Keratinocyte (primary cell): ENCODE results near the gene RASGRF2. TPM values are rescaled to one million over a fixed set of nuclear protein-coding genes. Genes with fewer than 3 reads are reported as not detected.

Experiments used
- DNase-seq: peaks from one replicate; pipeline ENCODE4 v3.0.0-alpha.2; 2011; ENCODE audit warnings: low read depth, missing footprints, low spot score
- FAIRE-seq: peaks from 2 replicates; lab custom pipeline; 2011; peaks lifted over from hg19 to GRCh38; lab: Jason Lieb, UNC
- H2AFZ ChIP-seq: 2 replicates; pipeline ENCODE4 v1.6.0; 2012; ENCODE audit warnings: low read length, control low read depth, inconsistent platforms; ENCODE audit not compliant: control insufficient read depth
- H3K27ac ChIP-seq: 2 replicates; pipeline ENCODE4 v1.5.1; 2011; ENCODE audit warnings: low read length; ENCODE audit not compliant: control insufficient read depth, insufficient read depth
- H3K27me3 ChIP-seq: 3 replicates; pipeline ENCODE4 v1.6.0; 2011; ENCODE audit warnings: low read length; ENCODE audit not compliant: control insufficient read depth, insufficient read depth; ENCODE audit errors: extremely low read depth
- H3K36me3 ChIP-seq, 2 experiments: 2 replicates in 1 of 2; 3 replicates in 1 of 2; pipeline ENCODE4 v1.5.1; 2011; ENCODE audit warnings: low read length in 2 of 2, mild to moderate bottlenecking in 1 of 2; ENCODE audit not compliant: control insufficient read depth in 2 of 2, insufficient read depth in 2 of 2; ENCODE audit errors: extremely low read depth in 1 of 2
- H3K4me1 ChIP-seq: 3 replicates; pipeline ENCODE4 v1.5.1; 2011; ENCODE audit warnings: low read length; ENCODE audit not compliant: control insufficient read depth, insufficient read depth; ENCODE audit errors: extremely low read depth
- H3K4me2 ChIP-seq: 3 replicates; pipeline ENCODE4 v1.6.0; 2011; ENCODE audit warnings: low read depth, low read length; ENCODE audit not compliant: control insufficient read depth, insufficient read depth; ENCODE audit errors: extremely low read depth
- H3K4me3 ChIP-seq, 3 experiments: fragments of 200-600 bp in 1 of 3; sonication (generic) in 1 of 3; 2 replicates in 2 of 3; 3 replicates in 1 of 3; pipeline ENCODE4 v1.5.1; 2011 to 2016; ENCODE audit warnings: low read length in 3 of 3, mild to moderate bottlenecking in 3 of 3, control low read depth in 2 of 3, inconsistent platforms in 1 of 3, low read depth in 1 of 3, mixed read lengths in 1 of 3, mixed run types in 1 of 3, moderate library complexity in 1 of 3; ENCODE audit not compliant: control insufficient read depth in 2 of 3, insufficient read depth in 2 of 3; ENCODE audit errors: extremely low read depth in 1 of 3
- H3K79me2 ChIP-seq: 2 replicates; pipeline ENCODE4 v1.6.0; 2012; ENCODE audit warnings: low read length; ENCODE audit not compliant: control insufficient read depth, insufficient read depth
- H3K9ac ChIP-seq: 3 replicates; pipeline ENCODE4 v1.6.0; 2011; ENCODE audit warnings: low read length; ENCODE audit not compliant: control insufficient read depth, insufficient read depth; ENCODE audit errors: extremely low read depth
- H3K9me1 ChIP-seq: 3 replicates; pipeline ENCODE4 v1.6.0; 2011; ENCODE audit warnings: low read length; ENCODE audit not compliant: control insufficient read depth, insufficient read depth; ENCODE audit errors: extremely low read depth
- H3K9me3 ChIP-seq: 2 replicates; pipeline ENCODE4 v1.5.1; 2012; ENCODE audit warnings: low read depth, low read length; ENCODE audit not compliant: control insufficient read depth
- H4K20me1 ChIP-seq: 3 replicates; pipeline ENCODE4 v1.6.0; 2011; ENCODE audit warnings: low read length; ENCODE audit not compliant: control insufficient read depth, insufficient read depth; ENCODE audit errors: extremely low read depth
- CTCF ChIP-seq, 3 experiments: IDR thresholded peaks in 1 of 3; conservative IDR thresholded peaks in 1 of 3; optimal IDR thresholded peaks in 1 of 3; 2 replicates in 2 of 3; 3 replicates in 1 of 3; pipeline versions ENCODE3 to v1.5.1; 2011; ENCODE audit warnings: low read length in 3 of 3, mild to moderate bottlenecking in 3 of 3, moderate library complexity in 2 of 3, control low read depth in 1 of 3, inconsistent platforms in 1 of 3; ENCODE audit not compliant: insufficient read depth in 2 of 3; ENCODE audit errors: extremely low read depth in 1 of 3
- EZH2 ChIP-seq: IDR thresholded peaks from one replicate; pipeline ENCODE4 v1.6.1; 2012; ENCODE audit warnings: inconsistent platforms, mild to moderate bottlenecking, low read length, moderate library complexity
- dilution Hi-C: fragments of 300-500 bp; cut with MboI; formaldehyde crosslinking; loops from one replicate; pipeline ENCODE4 v1.7.0; 2020; ENCODE audit warnings: low sequenced_read_pairs; ENCODE audit not compliant: extremely low pct_ligation_motif_present
- polyA plus RNA-seq, 5 experiments: library from polyadenylated mRNA; depleted of rRNA in 3 of 5; stranded (reverse) in 3 of 5; stranded (forward) in 1 of 5; unstranded in 1 of 5; fragments of >200 nt; gene quantifications; 1 replicate in 1 of 5; 2 replicates in 3 of 5; 3 replicates in 1 of 5; pipeline versions ENCODE4 v1.2.1 to v1.2.3, GENCODE V29; 2011 to 2012; ENCODE audit warnings: missing spikeins in 2 of 5, low read depth in 1 of 5, low replicate concordance in 1 of 5

Gene RASGRF2
- polyA plus RNA-seq, 1 donor (not counting 4 experiments of a cell fraction or from before 2014, with no cell fraction given), result 0.03 TPM

GRCh38 chr5:81169924-81170323 lies 209.8 kb downstream of the RASGRF2 start:
- Histone ChIP-seq H3K27ac (no peak overlapping the region), H3K27me3 (no peaks in the 10 kb centered on the region), H4K20me1 (no peaks in the 10 kb centered on the region), H3K4me1 (no peaks in the 10 kb centered on the region), H3K36me3 (no peaks in the 10 kb centered on the region), H3K79me2 (no peaks in the 10 kb centered on the region), H3K4me3 (no peak overlapping the region), H3K9me3 (no peaks in the 10 kb centered on the region), H3K9me1 (no peaks in the 10 kb centered on the region), H3K4me2 (no peak overlapping the region), H2AFZ (no peak overlapping the region), H3K9ac (no peak overlapping the region)
- DNase-seq, result no peak
- no peak for FAIRE-seq
- no peak for TF ChIP-seq CTCF (optimal IDR thresholded peaks at IDR 0.05 in 1 of 3, IDR thresholded peaks at IDR 0.05 in 1 of 3, conservative IDR thresholded peaks at IDR 0.05 in 1 of 3; ENCODE audit: extremely low read depth in 1 of 3, insufficient read depth in 2 of 3, low read length in 3 of 3)
- no peak for TF ChIP-seq EZH2
- dilution Hi-C loops, result no loop called here

GRCh38 chr5:81171769-81172168 lies 211.6 kb downstream of the RASGRF2 start:
- H3K4me3 ChIP-seq, result no peak overlapping the region
- H3K9me3 ChIP-seq, result no peaks in the 10 kb centered on the region
- FAIRE-seq (peak; percentile 49), DNase-seq (no peak)
- H3K9ac ChIP-seq, result no peak overlapping the region
- TF ChIP-seq EZH2 (no peak), CTCF (optimal IDR thresholded peaks at IDR 0.05 in 1 of 3, IDR thresholded peaks at IDR 0.05 in 1 of 3, conservative IDR thresholded peaks at IDR 0.05 in 1 of 3; ENCODE audit: extremely low read depth in 1 of 3, insufficient read depth in 2 of 3, low read length in 3 of 3) (no peak)
- H3K27me3 ChIP-seq, result no peaks in the 10 kb centered on the region
- no peak overlapping the region for H3K27ac ChIP-seq
- H3K9me1 ChIP-seq, result no peaks in the 10 kb centered on the region
- H3K4me1 ChIP-seq, result no peaks in the 10 kb centered on the region
- no peaks in the 10 kb centered on the region for H3K79me2 ChIP-seq
- H2AFZ ChIP-seq, result no peak overlapping the region
- dilution Hi-C loops, result no loop called here
- H3K4me2 ChIP-seq, result peak overlapping the region; percentile 17
- no peaks in the 10 kb centered on the region for H3K36me3 ChIP-seq
- no peaks in the 10 kb centered on the region for H4K20me1 ChIP-seq
